GM21526 (cell line): ENCODE results near the gene ABCC8.

Source experiments
- ATAC-seq: cut with Tn5 transposase; IDR thresholded peaks from one replicate; pipeline ENCODE4 v1.9.1; 2021; ENCODE audit warnings: moderate library complexity; ENCODE audit not compliant: unreplicated experiment, low FRiP score

Gene ABCC8

DNA sequence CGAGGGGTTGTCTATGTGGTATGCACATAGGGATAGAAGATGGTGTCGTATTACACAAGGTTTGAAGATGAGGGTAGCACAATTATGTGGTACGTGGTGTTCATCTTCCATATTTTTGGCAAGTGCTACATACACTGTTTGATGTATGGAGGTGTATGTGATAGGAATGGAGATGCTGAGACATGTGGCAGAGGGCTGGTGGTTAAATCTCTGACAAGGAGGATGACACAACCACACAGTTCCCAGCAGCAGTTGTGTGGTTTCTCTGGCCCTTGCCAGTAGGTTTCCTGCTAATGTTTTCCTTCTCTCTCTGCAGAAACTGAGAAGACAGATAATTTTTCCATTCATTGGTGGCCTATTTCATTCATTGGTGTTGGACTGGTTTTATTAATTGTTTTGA is 108.1 kb downstream of the ABCC8 start:
- no peak for ATAC-seq

- ATAC-seq: no peak
These were observed 110.2 kb downstream of the ABCC8 start for GRCh38 chr11:17366495-17366894.

GRCh38 chr11:17354601-17354991 is 122.0 kb downstream of the ABCC8 start:
- peak; percentile 45 for ATAC-seq

- ATAC-seq: no peak
These were observed 122.6 kb downstream of the ABCC8 start for GRCh38 chr11:17353821-17354600.

DNA sequence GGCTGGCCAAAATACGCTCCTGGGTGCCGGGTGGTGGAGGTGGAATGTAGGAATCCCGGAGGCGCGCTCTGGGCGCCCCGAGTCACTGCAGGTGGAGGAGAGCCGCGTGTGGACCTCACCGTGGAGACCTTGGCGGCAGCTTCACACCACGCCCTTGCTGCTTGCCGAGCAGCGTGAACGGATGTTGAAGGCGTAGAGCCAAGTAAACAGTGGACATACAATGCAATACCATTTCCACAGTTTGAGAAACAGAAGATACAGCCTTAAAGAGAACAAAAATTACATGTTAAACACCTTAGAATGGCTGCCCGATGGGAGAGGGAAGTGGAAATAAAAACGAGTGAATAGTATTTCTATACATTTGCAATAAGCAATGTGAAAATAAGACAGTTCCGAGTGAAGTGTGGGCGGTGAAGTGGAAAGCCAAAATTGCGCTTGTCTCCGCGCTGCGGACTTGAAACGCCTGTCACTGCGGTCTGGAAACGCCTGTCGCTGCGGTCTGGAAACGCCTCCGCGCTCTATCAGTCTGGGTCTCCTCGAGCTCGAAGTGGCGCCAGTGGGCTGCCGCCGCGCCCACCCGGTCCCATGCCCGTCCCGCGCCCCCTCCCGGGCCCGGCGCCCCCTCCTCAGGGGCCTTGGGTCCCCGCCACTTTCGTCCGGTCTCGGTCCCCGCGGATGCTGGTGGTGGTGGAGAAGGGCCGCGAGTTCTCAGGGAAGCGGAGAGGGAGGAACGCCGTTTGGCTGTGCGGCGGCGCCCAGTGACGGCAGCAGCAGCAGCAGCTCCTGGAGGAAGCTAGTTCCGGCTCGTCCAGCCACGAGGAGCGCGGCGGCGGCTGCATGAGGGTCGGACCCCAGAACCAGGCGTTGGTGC is 123.5 kb downstream of the ABCC8 start:
- ATAC-seq: no peak

GRCh38 chr11:17351510-17352176 is 125.0 kb downstream of the ABCC8 start, which contains the start of gene NCR3LG1:
TSS of gene NCR3LG1 (plus strand) at chr11:17351800. CDS start at chr11:17351970, 170 bp downstream.
- no peak for ATAC-seq

- ATAC-seq: no peak
These were observed 125.5 kb downstream of the ABCC8 start for GRCh38 chr11:17351172-17351509.

DNA sequence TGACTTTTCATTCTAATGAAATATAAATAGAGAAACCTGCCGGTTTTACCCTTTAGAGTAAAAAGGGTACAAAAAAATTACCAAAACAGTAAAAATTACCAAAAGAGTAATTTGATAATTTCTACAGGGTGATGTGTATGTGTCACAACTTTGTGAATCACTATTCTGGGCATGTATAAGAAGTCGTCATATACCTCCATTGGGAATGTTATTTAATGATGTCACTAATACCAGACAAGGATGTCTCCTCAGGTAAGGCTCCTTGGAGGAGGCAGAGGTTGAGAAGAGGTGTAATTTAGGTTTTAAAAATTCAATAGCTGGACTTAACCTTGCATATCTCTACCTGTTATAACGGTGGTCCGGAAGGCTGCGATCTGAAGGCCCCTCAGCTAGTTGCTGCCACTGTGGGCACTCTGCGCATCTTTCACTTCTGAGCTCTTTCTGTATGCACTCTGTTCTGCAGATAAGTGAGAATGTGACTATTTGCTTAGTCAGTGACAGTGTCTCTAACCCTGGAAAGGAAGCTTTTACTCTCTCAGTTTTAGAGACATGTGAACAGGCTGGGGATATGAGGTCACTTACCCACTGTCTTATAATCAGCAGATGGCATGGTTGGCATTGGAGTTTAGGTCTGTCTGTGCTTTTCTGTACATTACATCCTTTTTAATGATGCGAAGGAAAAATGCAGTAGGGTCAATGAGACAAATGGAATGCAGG is 126.0 kb downstream of the ABCC8 start:
- no peak for ATAC-seq

GRCh38 chr11:17347676-17348075 is 129.0 kb downstream of the ABCC8 start:
- ATAC-seq: no peak

GRCh38 chr11:17343907-17344306 is 132.7 kb downstream of the ABCC8 start:
- no peak for ATAC-seq

DNA sequence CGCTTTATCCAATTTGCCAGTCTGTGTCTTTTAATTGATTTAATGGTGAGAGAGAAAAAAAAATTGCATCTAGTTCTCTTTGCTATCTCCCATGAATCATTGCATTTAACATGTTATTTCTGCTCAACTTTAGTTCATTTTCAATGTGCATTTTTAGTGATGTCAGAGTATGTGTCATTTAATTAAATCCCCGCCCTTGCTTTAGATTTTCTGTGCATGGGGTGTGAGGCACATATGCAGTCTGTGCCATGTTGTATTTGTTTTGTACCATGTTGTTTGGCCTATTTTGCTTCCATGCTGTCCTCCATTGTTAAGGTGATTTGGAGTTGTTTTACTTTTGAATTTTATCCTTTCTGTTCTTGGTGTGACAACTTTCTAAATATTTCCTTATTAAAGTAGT is 133.4 kb downstream of the ABCC8 start:
- no peak for ATAC-seq
